ENCODE results near the gene PIGR. TPM values are rescaled to one million over a fixed set of nuclear protein-coding genes. Genes with fewer than 3 reads are reported as not detected.

The PIGR gene
- total RNA-seq, 1 donor from 2014 or later: 0.06 TPM

GRCh38 chr1:206939131-206939530 lies 7.1 kb downstream of the PIGR start:
- no peak for DNase-seq (ENCODE audit: low read depth)
- TF ChIP-seq, protein P1, sequence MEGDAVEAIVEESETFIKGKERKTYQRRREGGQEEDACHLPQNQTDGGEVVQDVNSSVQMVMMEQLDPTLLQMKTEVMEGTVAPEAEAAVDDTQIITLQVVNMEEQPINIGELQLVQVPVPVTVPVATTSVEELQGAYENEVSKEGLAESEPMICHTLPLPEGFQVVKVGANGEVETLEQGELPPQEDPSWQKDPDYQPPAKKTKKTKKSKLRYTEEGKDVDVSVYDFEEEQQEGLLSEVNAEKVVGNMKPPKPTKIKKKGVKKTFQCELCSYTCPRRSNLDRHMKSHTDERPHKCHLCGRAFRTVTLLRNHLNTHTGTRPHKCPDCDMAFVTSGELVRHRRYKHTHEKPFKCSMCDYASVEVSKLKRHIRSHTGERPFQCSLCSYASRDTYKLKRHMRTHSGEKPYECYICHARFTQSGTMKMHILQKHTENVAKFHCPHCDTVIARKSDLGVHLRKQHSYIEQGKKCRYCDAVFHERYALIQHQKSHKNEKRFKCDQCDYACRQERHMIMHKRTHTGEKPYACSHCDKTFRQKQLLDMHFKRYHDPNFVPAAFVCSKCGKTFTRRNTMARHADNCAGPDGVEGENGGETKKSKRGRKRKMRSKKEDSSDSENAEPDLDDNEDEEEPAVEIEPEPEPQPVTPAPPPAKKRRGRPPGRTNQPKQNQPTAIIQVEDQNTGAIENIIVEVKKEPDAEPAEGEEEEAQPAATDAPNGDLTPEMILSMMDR (conservative IDR thresholded peaks at IDR 0.05; ENCODE audit: low read depth, low read length): no peak
- no peak overlapping the region for H3K4me3 ChIP-seq (ENCODE audit: low read depth, low read length)

GRCh38 chr1:206937425-206937824 lies 8.8 kb downstream of the PIGR start:
- no peak for DNase-seq (ENCODE audit: low read depth)
- TF ChIP-seq, protein P1 (conservative IDR thresholded peaks at IDR 0.05; ENCODE audit: low read depth, low read length): no peak
- no peak overlapping the region for H3K4me3 ChIP-seq (ENCODE audit: low read depth, low read length)

DNA sequence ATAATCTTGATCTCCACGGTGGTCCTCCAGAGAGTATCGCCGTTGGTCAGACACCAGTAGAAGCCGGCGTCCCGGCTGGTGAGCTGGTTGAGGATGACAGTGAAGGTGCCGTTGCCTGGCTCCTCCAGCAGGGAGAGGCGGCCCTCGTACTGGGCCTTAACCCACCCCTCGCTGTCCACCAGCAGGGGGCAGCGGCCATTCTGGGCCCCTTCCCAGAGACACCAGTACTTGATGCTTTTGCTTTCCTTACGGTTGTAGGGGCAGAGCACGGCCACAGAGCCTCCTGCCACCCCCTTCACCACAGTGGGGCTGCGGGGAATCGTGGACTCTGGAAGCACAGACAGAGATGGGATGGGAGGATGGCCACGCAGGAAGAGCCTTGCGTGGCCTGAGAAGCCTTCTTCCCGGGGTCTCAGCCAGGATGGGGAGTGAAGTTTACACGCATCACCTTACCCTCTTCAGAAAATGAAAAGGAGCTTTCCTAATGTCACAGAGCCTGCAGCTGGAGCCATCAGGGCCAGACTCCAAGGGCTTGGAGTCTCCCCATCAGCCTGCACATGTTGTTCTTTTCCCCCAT lies 10.7 kb downstream of the PIGR start:
- DNase-seq (ENCODE audit: low read depth): no peak
- TF ChIP-seq, protein P1 (conservative IDR thresholded peaks at IDR 0.05; ENCODE audit: low read depth, low read length): peak; percentile 81
- no peak overlapping the region for H3K4me3 ChIP-seq (ENCODE audit: low read depth, low read length)

- TF ChIP-seq, protein P1 (conservative IDR thresholded peaks at IDR 0.05; ENCODE audit: low read depth, low read length): peak; percentile 74
- no peak overlapping the region for H3K4me3 ChIP-seq (ENCODE audit: low read depth, low read length)
- DNase-seq (ENCODE audit: low read depth): no peak
Measured at GRCh38 chr1:206933333-206933945, 12.8 kb downstream of the PIGR start.

DNA sequence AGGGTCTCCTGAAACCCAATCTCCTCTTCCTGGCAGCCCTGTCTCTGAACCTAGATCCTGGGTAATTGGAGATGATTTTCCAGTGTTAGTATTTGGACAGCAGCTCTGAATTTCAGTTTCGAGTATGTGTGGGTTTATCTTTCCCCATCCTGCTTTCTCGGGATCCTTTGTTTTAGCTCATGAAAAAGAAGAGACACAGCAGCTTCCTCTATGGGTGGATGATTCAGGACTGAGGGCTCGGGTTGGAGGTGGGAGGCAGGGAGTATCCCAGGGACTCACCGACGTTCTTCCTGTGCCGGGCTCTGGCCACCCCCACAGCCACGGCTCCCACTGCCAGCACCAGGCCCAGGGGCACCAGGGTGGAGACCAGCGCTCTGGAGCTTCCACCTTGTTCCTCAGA lies 14.1 kb downstream of the PIGR start:
- TF ChIP-seq, protein P1 (conservative IDR thresholded peaks at IDR 0.05; ENCODE audit: low read depth, low read length): no peak
- no peak overlapping the region for H3K4me3 ChIP-seq (ENCODE audit: low read depth, low read length)
- no peak for DNase-seq (ENCODE audit: low read depth)

GRCh38 chr1:206931709-206932108 lies 14.6 kb downstream of the PIGR start:
- TF ChIP-seq, protein P1 (conservative IDR thresholded peaks at IDR 0.05; ENCODE audit: low read depth, low read length): no peak
- DNase-seq (ENCODE audit: low read depth): no peak
- no peak overlapping the region for H3K4me3 ChIP-seq (ENCODE audit: low read depth, low read length)
